ENCODE measurements around the gene HMMR.

DNA sequence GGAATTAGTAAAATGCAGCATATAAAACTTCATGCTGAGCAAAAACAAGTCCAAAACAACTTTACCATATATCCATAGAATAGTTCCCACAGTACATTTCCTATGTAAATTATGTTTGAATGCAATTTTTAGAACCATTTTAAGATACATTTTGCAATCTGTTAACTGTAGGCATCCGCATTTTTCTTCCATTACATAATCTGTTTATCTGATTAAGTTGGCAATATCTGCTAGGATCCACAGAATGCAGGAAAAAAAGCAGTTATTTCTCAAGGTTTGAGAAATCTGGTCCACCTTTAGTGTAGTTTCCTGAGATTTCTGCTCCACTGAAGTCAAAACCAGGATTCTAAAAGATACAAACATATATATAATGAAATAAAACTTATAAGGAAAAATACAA, 6.7 kb upstream of the HMMR start:
- TF ChIP-seq, protein P1, sequence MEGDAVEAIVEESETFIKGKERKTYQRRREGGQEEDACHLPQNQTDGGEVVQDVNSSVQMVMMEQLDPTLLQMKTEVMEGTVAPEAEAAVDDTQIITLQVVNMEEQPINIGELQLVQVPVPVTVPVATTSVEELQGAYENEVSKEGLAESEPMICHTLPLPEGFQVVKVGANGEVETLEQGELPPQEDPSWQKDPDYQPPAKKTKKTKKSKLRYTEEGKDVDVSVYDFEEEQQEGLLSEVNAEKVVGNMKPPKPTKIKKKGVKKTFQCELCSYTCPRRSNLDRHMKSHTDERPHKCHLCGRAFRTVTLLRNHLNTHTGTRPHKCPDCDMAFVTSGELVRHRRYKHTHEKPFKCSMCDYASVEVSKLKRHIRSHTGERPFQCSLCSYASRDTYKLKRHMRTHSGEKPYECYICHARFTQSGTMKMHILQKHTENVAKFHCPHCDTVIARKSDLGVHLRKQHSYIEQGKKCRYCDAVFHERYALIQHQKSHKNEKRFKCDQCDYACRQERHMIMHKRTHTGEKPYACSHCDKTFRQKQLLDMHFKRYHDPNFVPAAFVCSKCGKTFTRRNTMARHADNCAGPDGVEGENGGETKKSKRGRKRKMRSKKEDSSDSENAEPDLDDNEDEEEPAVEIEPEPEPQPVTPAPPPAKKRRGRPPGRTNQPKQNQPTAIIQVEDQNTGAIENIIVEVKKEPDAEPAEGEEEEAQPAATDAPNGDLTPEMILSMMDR (conservative IDR thresholded peaks at IDR 0.05; ENCODE audit: low read depth, low read length), result no peak
- no peak for TF ChIP-seq EZH2 (IDR thresholded peaks at IDR 0.05; ENCODE audit: borderline replicate concordance, low read depth, low read length, poor library complexity, severe bottlenecking)
